ENCODE measurements around the gene NUDT17. TPM values are rescaled to one million over a fixed set of nuclear protein-coding genes. Genes with fewer than 3 reads are reported as not detected.

The NUDT17 gene
- total RNA-seq, 4 donors from 2014 or later = 1.9 to 2.3 (median 2.0) TPM; not detected in 1

DNA sequence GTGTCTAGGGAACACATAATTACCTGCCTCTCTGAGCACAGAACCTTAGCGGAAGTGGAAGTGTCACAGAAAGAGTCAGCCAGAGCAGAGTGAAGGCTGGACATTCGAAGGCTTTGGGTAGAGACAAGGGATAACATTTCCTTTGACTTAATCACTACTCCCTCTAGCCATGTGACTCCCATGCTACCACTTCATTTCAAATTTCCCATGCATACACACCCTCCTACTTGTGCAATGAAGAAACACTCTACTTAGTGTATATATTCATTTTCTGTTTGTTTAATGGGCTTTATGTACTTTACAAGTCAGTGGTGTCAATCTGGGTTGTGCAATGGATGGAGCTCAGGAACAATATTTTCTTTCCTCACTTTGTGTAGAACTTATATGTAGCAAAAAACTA is 33.3 kb downstream of the NUDT17 start:
- no peaks in the 10 kb centered on the region for H3K36me3 ChIP-seq
- no peak overlapping the region for H3K4me3 ChIP-seq
- H3K27ac ChIP-seq = no peak overlapping the region
- H3K4me1 ChIP-seq = no peaks in the 10 kb centered on the region
- H3K27me3 ChIP-seq = no peaks in the 10 kb centered on the region
- no peak for TF ChIP-seq POLR2A (IDR thresholded peaks at IDR 0.05)
- TF ChIP-seq CTCF (IDR thresholded peaks at IDR 0.05) = no peak
- H3K9me3 ChIP-seq = no peaks in the 10 kb centered on the region
- DNase-seq = no peak

- Histone ChIP-seq H3K4me3 (no peak overlapping the region), H3K27ac (no peak overlapping the region), H3K36me3 (no peaks in the 10 kb centered on the region), H3K27me3 (no peaks in the 10 kb centered on the region), H3K4me1 (no peaks in the 10 kb centered on the region), H3K9me3 (no peaks in the 10 kb centered on the region)
- no peak for TF ChIP-seq POLR2A (IDR thresholded peaks at IDR 0.05)
- no peak for TF ChIP-seq CTCF (IDR thresholded peaks at IDR 0.05)
- DNase-seq = no peak
Observed at GRCh38 chr1:145879775-145880174, 34.3 kb downstream of the NUDT17 start.

- no peak for DNase-seq
Observed at GRCh38 chr1:145884675-145885074, 39.2 kb downstream of the NUDT17 start.

GRCh38 chr1:145885738-145886287 is 40.4 kb downstream of the NUDT17 start, which contains the start of gene ANKRD35:
Gene ANKRD35, minus strand, starts transcription at chr1:145885866. Its CDS starts 108 bp downstream, at chr1:145885758.
- H3K4me1 ChIP-seq = peaks cover 0 to 12% (median 2%) of the 10 kb centered on the region in 4 donors
- H3K4me3 ChIP-seq = peak within 1 kb of the TSS; percentile 50 to 79 (median 64)
- TF ChIP-seq POLR2A (IDR thresholded peaks at IDR 0.05) (no peak), CTCF (IDR thresholded peaks at IDR 0.05) (no peak)
- DNase-seq = peak; percentile 83 to 94 (median 90)
- H3K27ac ChIP-seq = peak within 1 kb of the TSS in 1 of 4 donors; percentile 39
- no peaks in the 10 kb centered on the region for H3K9me3 ChIP-seq
- H3K27me3 ChIP-seq = no peaks in the 10 kb centered on the region
- H3K36me3 ChIP-seq = no peaks in the 10 kb centered on the region

More at GRCh38 chr1:145884675-145885074, 39.2 kb downstream of the NUDT17 start:
- H3K27ac ChIP-seq = no peak overlapping the region
- no peaks in the 10 kb centered on the region for H3K9me3 ChIP-seq
- TF ChIP-seq POLR2A (IDR thresholded peaks at IDR 0.05) (no peak), CTCF (IDR thresholded peaks at IDR 0.05) (no peak)
- H3K27me3 ChIP-seq = no peaks in the 10 kb centered on the region
- no peaks in the 10 kb centered on the region for H3K36me3 ChIP-seq
- H3K4me3 ChIP-seq = no peak overlapping the region
- peaks cover 0 to 11% (median 2%) of the 10 kb centered on the region in 4 donors for H3K4me1 ChIP-seq

DNA sequence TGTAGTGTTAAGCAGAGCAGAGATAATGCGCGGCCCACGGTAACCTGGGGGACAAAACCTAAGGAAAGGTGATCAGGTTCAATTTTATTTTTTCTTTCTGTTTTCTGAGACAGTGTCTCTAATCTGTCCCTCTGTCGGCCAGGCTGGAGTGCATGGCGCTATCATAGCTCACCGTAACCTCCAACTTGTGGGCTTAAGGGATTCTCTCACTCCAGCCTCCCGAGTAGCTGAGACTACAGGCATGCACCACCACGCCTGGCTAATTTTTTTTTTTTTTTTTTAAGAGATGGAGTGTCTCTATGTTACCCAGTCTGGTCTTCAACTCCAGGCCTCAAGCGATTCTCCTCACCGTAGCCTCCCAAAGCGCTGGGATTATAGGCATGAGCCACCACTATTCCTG is 41.0 kb downstream of the NUDT17 start:
- Histone ChIP-seq H3K27ac (peak overlapping the region in 1 of 4 donors; percentile 39), H3K4me3 (peak overlapping the region; percentile 50 to 79 (median 64)), H3K27me3 (no peaks in the 10 kb centered on the region), H3K36me3 (no peaks in the 10 kb centered on the region), H3K9me3 (no peaks in the 10 kb centered on the region), H3K4me1 (peaks cover 0 to 17% (median 2%) of the 10 kb centered on the region in 4 donors)
- TF ChIP-seq CTCF (IDR thresholded peaks at IDR 0.05) (no peak), POLR2A (IDR thresholded peaks at IDR 0.05) (no peak)
- no peak for DNase-seq
